Adrenal gland (tissue), 5 donors: ENCODE measurements around the gene OR4F15.

Experiments
- POLR2A ChIP-seq, 2 donors: fragments of 450-650 bp; IDR thresholded peaks; one replicate each; pipeline ENCODE4 v1.6.1; 2017; ENCODE audit warnings: antibody characterized with exemption in 2 of 2, mild to moderate bottlenecking in 2 of 2, moderate library complexity in 1 of 2
- TF ChIP-seq, protein P1 (sequence below), 6 experiments: fragments of 450-650 bp in 4 of 6; fragments of 200-600 bp in 2 of 6; sonication (generic) in 1 of 6; IDR thresholded peaks; 1 replicate in 5 of 6; 2 replicates in 1 of 6; pipeline versions ENCODE4 v1.5.1 to v1.8.0; 2016 to 2021; ENCODE audit warnings: antibody characterized with exemption in 6 of 6, mild to moderate bottlenecking in 2 of 6, moderate library complexity in 1 of 6
- donor health status: DM: no; HTN: no; CAD: no.

DNA sequence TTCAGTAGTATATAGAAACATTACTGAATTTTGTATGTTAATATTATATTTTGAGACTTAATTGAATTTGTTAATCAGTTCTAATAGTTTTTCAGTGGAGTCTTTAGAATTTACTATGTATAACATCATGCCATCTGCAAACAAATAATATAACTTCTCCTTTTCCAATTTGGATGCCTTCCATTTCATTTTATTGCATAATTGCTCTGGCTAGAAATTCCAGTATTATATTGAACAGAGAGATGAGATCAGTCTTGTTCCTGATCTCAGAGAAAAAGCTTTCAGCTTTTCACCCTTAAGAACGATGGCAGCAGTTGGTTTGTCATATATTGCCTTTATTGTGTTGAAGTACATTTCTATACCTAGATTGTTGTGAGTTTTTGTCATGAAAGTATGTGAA, 40.4 kb downstream of the OR4F15 start:
- TF ChIP-seq, protein P1, sequence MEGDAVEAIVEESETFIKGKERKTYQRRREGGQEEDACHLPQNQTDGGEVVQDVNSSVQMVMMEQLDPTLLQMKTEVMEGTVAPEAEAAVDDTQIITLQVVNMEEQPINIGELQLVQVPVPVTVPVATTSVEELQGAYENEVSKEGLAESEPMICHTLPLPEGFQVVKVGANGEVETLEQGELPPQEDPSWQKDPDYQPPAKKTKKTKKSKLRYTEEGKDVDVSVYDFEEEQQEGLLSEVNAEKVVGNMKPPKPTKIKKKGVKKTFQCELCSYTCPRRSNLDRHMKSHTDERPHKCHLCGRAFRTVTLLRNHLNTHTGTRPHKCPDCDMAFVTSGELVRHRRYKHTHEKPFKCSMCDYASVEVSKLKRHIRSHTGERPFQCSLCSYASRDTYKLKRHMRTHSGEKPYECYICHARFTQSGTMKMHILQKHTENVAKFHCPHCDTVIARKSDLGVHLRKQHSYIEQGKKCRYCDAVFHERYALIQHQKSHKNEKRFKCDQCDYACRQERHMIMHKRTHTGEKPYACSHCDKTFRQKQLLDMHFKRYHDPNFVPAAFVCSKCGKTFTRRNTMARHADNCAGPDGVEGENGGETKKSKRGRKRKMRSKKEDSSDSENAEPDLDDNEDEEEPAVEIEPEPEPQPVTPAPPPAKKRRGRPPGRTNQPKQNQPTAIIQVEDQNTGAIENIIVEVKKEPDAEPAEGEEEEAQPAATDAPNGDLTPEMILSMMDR (IDR thresholded peaks at IDR 0.05), result no peak
- no peak for TF ChIP-seq POLR2A (IDR thresholded peaks at IDR 0.05)
